HEK293 (cell line): Measurements from ENCODE around the gene ZNF662.

Source experiments
- CTCF ChIA-PET: fragments of 350-600 bp; formaldehyde crosslinking; extraction: SDS; loops from one replicate; lab custom pipeline; 2021; ENCODE audit warnings: antibody characterized with exemption; lab: Yijun Ruan, JAX
- POLR2A ChIA-PET: fragments of 300-600 bp; formaldehyde crosslinking; extraction: SDS; loops from one replicate; lab custom pipeline; 2020; ENCODE audit warnings: antibody characterized with exemption, inconsistent platforms; lab: Yijun Ruan, JAX
- H3K27ac ChIP-seq: fragments of 200-500 bp; sonication (Bioruptor generic); 2 replicates; pipeline ENCODE4 v1.5.1; 2014; ENCODE audit warnings: low read depth, low read length, control low read depth, inconsistent platforms; ENCODE audit errors: extremely low read depth
- H3K36me3 ChIP-seq, 2 experiments: fragments of 200-500 bp in 1 of 2; sonication (Bioruptor generic) in 1 of 2; 1 replicate in 1 of 2; 2 replicates in 1 of 2; pipeline ENCODE4 v1.5.1; 2014 to 2017; ENCODE audit warnings: inconsistent platforms in 2 of 2, low read length in 2 of 2; ENCODE audit not compliant: control insufficient read depth in 2 of 2, insufficient read depth in 1 of 2
- H3K4me1 ChIP-seq: fragments of 200-500 bp; sonication (Bioruptor generic); 2 replicates; pipeline ENCODE4 v1.5.1; 2014; ENCODE audit warnings: mild to moderate bottlenecking, low read length, inconsistent platforms; ENCODE audit not compliant: control insufficient read depth, insufficient read depth
- H3K4me3 ChIP-seq: 2 replicates; pipeline ENCODE4 v1.5.1; 2011; ENCODE audit warnings: low read depth, mild to moderate bottlenecking, control low read depth, low read length, moderate library complexity
- H3K9me3 ChIP-seq: fragments of 200-500 bp; sonication (Bioruptor generic); 2 replicates; pipeline ENCODE4 v1.5.1; 2014; ENCODE audit warnings: low read depth, low read length, inconsistent platforms; ENCODE audit not compliant: control insufficient read depth, insufficient read depth
- GFI1B ChIP-seq: fragments of 450-650 bp; formaldehyde crosslinking; IDR thresholded peaks from 2 replicates; pipeline ENCODE4 v1.5.1; 2016; ENCODE audit warnings: missing biosample characterization, missing genetic modification characterization
- HOXC10 ChIP-seq: sonication (generic); formaldehyde crosslinking; IDR thresholded peaks from 2 replicates; pipeline ENCODE4 v1.8.1; 2023; ENCODE audit warnings: mild to moderate bottlenecking, missing genetic modification reagents
- IKZF3 ChIP-seq: fragments of 450-650 bp; IDR thresholded peaks from 2 replicates; pipeline ENCODE4 v1.5.0; 2018; ENCODE audit warnings: missing biosample characterization, mild to moderate bottlenecking, missing genetic modification characterization, moderate library complexity
- PATZ1 ChIP-seq: fragments of 450-650 bp; formaldehyde crosslinking; IDR thresholded peaks from 2 replicates; pipeline ENCODE4 v1.5.1; 2016; ENCODE audit warnings: missing biosample characterization, missing genetic modification characterization
- REST ChIP-seq: fragments of 450-650 bp; formaldehyde crosslinking; IDR thresholded peaks from 2 replicates; pipeline ENCODE4 v1.5.1; 2016; ENCODE audit warnings: missing biosample characterization, missing genetic modification characterization
- SP2 ChIP-seq: fragments of 450-650 bp; formaldehyde crosslinking; IDR thresholded peaks from 2 replicates; pipeline ENCODE4 v1.5.1; 2016; ENCODE audit warnings: missing biosample characterization, missing genetic modification characterization
- SP7 ChIP-seq: fragments of 450-650 bp; formaldehyde crosslinking; IDR thresholded peaks from 2 replicates; pipeline ENCODE4 v1.5.1; 2016; ENCODE audit warnings: missing biosample characterization, missing genetic modification characterization
- ZBTB7A ChIP-seq: fragments of 450-650 bp; formaldehyde crosslinking; IDR thresholded peaks from 2 replicates; pipeline ENCODE4 v1.5.1; 2016; ENCODE audit warnings: low read depth, missing biosample characterization, missing genetic modification characterization
- ZNF112 ChIP-seq: fragments of 450-650 bp; formaldehyde crosslinking; IDR thresholded peaks from 2 replicates; pipeline ENCODE4 v1.5.0; 2017; ENCODE audit warnings: missing biosample characterization, missing genetic modification characterization
- ZNF157 ChIP-seq: fragments of 450-650 bp; formaldehyde crosslinking; IDR thresholded peaks from 2 replicates; pipeline ENCODE4 v1.5.1; 2016; ENCODE audit warnings: missing biosample characterization, missing genetic modification characterization
- ZNF174 ChIP-seq: fragments of 450-650 bp; formaldehyde crosslinking; IDR thresholded peaks from 2 replicates; pipeline ENCODE4 v1.5.0; 2017; ENCODE audit warnings: missing biosample characterization, mild to moderate bottlenecking, missing genetic modification characterization
- ZNF23 ChIP-seq: fragments of 450-650 bp; formaldehyde crosslinking; IDR thresholded peaks from 2 replicates; pipeline ENCODE4 v1.5.1; 2016; ENCODE audit warnings: missing biosample characterization, missing genetic modification characterization, borderline replicate concordance
- ZNF24 ChIP-seq: fragments of 450-650 bp; formaldehyde crosslinking; IDR thresholded peaks from 2 replicates; pipeline ENCODE4 v1.5.1; 2016; ENCODE audit warnings: missing biosample characterization, missing genetic modification characterization
- ZNF302 ChIP-seq: fragments of 450-650 bp; formaldehyde crosslinking; IDR thresholded peaks from 2 replicates; pipeline ENCODE4 v1.5.1; 2016; ENCODE audit warnings: missing biosample characterization, missing genetic modification characterization, low read depth
- ZNF394 ChIP-seq: fragments of 450-650 bp; formaldehyde crosslinking; IDR thresholded peaks from 2 replicates; pipeline ENCODE4 v1.5.1; 2016; ENCODE audit warnings: missing biosample characterization, missing genetic modification characterization, mild to moderate bottlenecking, moderate library complexity, borderline replicate concordance
- ZNF416 ChIP-seq: fragments of 450-650 bp; formaldehyde crosslinking; IDR thresholded peaks from 2 replicates; pipeline ENCODE4 v1.5.1; 2016; ENCODE audit warnings: missing biosample characterization, missing genetic modification characterization
- ZNF433 ChIP-seq: fragments of 450-650 bp; formaldehyde crosslinking; IDR thresholded peaks from 2 replicates; pipeline ENCODE4 v1.5.1; 2016; ENCODE audit warnings: missing biosample characterization, missing genetic modification characterization, low read depth
- ZNF558 ChIP-seq: fragments of 450-650 bp; formaldehyde crosslinking; IDR thresholded peaks from 2 replicates; pipeline ENCODE4 v1.5.1; 2016; ENCODE audit warnings: missing biosample characterization, missing genetic modification characterization
- ZNF561 ChIP-seq: fragments of 450-650 bp; IDR thresholded peaks from 2 replicates; pipeline ENCODE4 v1.5.1; 2018; ENCODE audit warnings: missing biosample characterization, missing genetic modification characterization, borderline replicate concordance
- ZNF658 ChIP-seq: fragments of 450-650 bp; formaldehyde crosslinking; IDR thresholded peaks from 2 replicates; pipeline ENCODE4; 2016; ENCODE audit warnings: missing biosample characterization, missing genetic modification characterization
- ZNF660 ChIP-seq: fragments of 450-650 bp; IDR thresholded peaks from 2 replicates; pipeline ENCODE4 v1.5.1; 2018; ENCODE audit warnings: missing biosample characterization, mild to moderate bottlenecking, missing genetic modification characterization
- ZNF747 ChIP-seq: fragments of 450-650 bp; formaldehyde crosslinking; IDR thresholded peaks from 2 replicates; pipeline ENCODE4 v1.5.1; 2016; ENCODE audit warnings: missing biosample characterization, missing genetic modification characterization
- ZNF777 ChIP-seq: fragments of 450-650 bp; formaldehyde crosslinking; IDR thresholded peaks from 2 replicates; pipeline ENCODE4 v1.5.1; 2017; ENCODE audit warnings: missing biosample characterization, missing genetic modification characterization, borderline replicate concordance
- ZNF791 ChIP-seq: fragments of 450-650 bp; formaldehyde crosslinking; IDR thresholded peaks from 2 replicates; pipeline ENCODE4 v1.5.1; 2016; ENCODE audit warnings: missing biosample characterization, missing genetic modification characterization
- ZSCAN18 ChIP-seq: fragments of 450-650 bp; formaldehyde crosslinking; IDR thresholded peaks from 2 replicates; pipeline ENCODE4 v1.5.1; 2016; ENCODE audit warnings: missing biosample characterization, missing genetic modification characterization
- ZSCAN30 ChIP-seq: fragments of 450-650 bp; IDR thresholded peaks from 2 replicates; pipeline ENCODE4 v1.5.1; 2018; ENCODE audit warnings: missing biosample characterization, mild to moderate bottlenecking, missing genetic modification characterization, moderate library complexity
- TF ChIP-seq, protein P1 (sequence below): fragments of 450-650 bp; formaldehyde crosslinking; IDR thresholded peaks from 2 replicates; pipeline ENCODE4 v1.5.1; 2016; ENCODE audit warnings: missing biosample characterization, missing genetic modification characterization

ZNF662 gene

DNA sequence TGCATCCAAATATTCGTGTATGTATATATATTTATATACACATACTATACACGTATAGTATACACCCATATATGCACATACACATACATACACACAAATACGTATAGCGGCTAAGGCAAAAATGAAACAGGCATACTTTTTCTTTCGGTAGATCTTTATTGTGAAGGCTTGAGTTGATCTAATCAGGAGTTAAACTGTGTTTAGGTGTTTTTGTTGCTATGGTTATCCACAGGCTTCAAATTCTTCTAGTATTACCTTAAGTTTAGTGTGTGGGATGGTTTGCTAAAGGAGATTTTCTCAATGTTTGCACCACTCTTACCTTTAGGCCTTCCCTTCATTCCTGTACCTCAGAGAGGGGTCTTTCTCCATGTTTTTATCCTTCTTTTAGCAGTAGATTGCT lies 28.2 kb downstream of the ZNF662 start:
- Histone ChIP-seq H3K27ac (no peak overlapping the region), H3K36me3 (no peaks in the 10 kb centered on the region), H3K4me3 (no peak overlapping the region), H3K9me3 (no peaks in the 10 kb centered on the region), H3K4me1 (no peaks in the 10 kb centered on the region)
- ChIA-PET POLR2A (no interaction called here), CTCF (no interaction called here)
- TF ChIP-seq SP2 (tag by site-specific recombination) = no peak
- TF ChIP-seq ZNF747 = no peak
- TF ChIP-seq ZSCAN18 = no peak
- TF ChIP-seq ZNF658 (tag by site-specific recombination) = no peak
- TF ChIP-seq, protein P1, sequence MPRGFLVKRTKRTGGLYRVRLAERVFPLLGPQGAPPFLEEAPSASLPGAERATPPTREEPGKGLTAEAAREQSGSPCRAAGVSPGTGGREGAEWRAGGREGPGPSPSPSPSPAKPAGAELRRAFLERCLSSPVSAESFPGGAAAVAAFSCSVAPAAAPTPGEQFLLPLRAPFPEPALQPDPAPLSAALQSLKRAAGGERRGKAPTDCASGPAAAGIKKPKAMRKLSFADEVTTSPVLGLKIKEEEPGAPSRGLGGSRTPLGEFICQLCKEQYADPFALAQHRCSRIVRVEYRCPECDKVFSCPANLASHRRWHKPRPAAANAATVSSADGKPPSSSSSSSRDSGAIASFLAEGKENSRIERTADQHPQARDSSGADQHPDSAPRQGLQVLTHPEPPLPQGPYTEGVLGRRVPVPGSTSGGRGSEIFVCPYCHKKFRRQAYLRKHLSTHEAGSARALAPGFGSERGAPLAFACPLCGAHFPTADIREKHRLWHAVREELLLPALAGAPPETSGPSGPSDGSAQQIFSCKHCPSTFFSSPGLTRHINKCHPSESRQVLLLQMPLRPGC (tag by site-specific recombination) = no peak
- TF ChIP-seq ZNF157 = no peak
- no peak for TF ChIP-seq PATZ1 (tag by site-specific recombination)
- no peak for TF ChIP-seq ZNF23 (tag by site-specific recombination)
- no peak for TF ChIP-seq HOXC10
- TF ChIP-seq ZBTB7A = no peak
- no peak for TF ChIP-seq ZNF416 (tag by site-specific recombination)

- Histone ChIP-seq H3K27ac (no peak overlapping the region), H3K36me3 (no peaks in the 10 kb centered on the region), H3K4me3 (no peak overlapping the region), H3K9me3 (no peaks in the 10 kb centered on the region), H3K4me1 (no peaks in the 10 kb centered on the region)
- no peak for TF ChIP-seq ZNF112 (tag by site-specific recombination)
- peak; percentile 42; the same call in 1 of the 2 replicates for TF ChIP-seq REST (tag by site-specific recombination)
- no peak for TF ChIP-seq ZNF561
- ChIA-PET CTCF (no interaction called here), POLR2A (no interaction called here)
Measured at GRCh38 chr3:42934910-42935309, 29.0 kb downstream of the ZNF662 start.

GRCh38 chr3:42935472-42935871 lies 29.5 kb downstream of the ZNF662 start:
- H3K4me1 ChIP-seq = no peaks in the 10 kb centered on the region
- ChIA-PET POLR2A (no interaction called here), CTCF (no interaction called here)
- H3K4me3 ChIP-seq = no peak overlapping the region
- H3K9me3 ChIP-seq = no peaks in the 10 kb centered on the region
- no peak overlapping the region for H3K27ac ChIP-seq
- no peaks in the 10 kb centered on the region for H3K36me3 ChIP-seq
- TF ChIP-seq ZNF777 (tag by site-specific recombination) (no peak), ZBTB7A (no peak), ZNF174 (tag by site-specific recombination) (no peak), ZNF433 (no peak), ZNF24 (tag by site-specific recombination) (no peak), ZSCAN30 (tag by site-specific recombination) (no peak), ZNF558 (tag by site-specific recombination) (no peak), IKZF3 (no peak), ZNF302 (no peak), ZNF660 (no peak), ZNF394 (tag by site-specific recombination) (no peak), HOXC10 (no peak), SP7 (tag by site-specific recombination) (no peak), GFI1B (no peak), ZNF791 (tag by site-specific recombination) (no peak)
